GM12878 (cell line): ENCODE results near the gene TCF7L2. TPM values are rescaled to one million over a fixed set of nuclear protein-coding genes. Genes with fewer than 3 reads are reported as not detected.

Experiments
- ATAC-seq: fragments of 200-7000 bp; cut with Tn5 transposase; 3 replicates; pipeline ENCODE4 v1.9.1; 2020; ENCODE audit warnings: mild to moderate bottlenecking, moderate library complexity
- BruUV-seq: library from RNA; stranded (reverse); fragments of 400-500 nt; replicated peaks from 2 replicates; lab custom pipeline; 2021; lab: Mats Ljungman, UMichigan
- CTCF ChIA-PET: fragments of 300-600 bp; sonication (Branson Sonifier 250); formaldehyde crosslinking; extraction: SDS; loops from one replicate; lab custom pipeline; 2021; ENCODE audit warnings: inconsistent platforms; lab: Yijun Ruan, JAX
- POLR2A ChIA-PET: fragments of 350-600 bp; formaldehyde crosslinking; extraction: SDS; loops from one replicate; lab custom pipeline; 2021; ENCODE audit warnings: inconsistent platforms; lab: Charles Lee
- RAD21 ChIA-PET: fragments of 300-600 bp; sonication (Branson Sonifier 250); formaldehyde crosslinking; loops from one replicate; lab custom pipeline; 2023; ENCODE audit warnings: antibody characterized with exemption; ENCODE audit not compliant: unreplicated experiment; lab: Charles Lee
- SMC1A ChIA-PET: fragments of 300-600 bp; sonication (Branson Sonifier 250); formaldehyde crosslinking; loops from one replicate; lab custom pipeline; 2023; ENCODE audit not compliant: unreplicated experiment, uncharacterized antibody; lab: Charles Lee
- DNase-seq: peaks from one replicate; pipeline ENCODE4 v3.0.0-alpha.2; 2011; ENCODE audit warnings: low read depth, low spot score
- FAIRE-seq: peaks from 3 replicates; lab custom pipeline; 2011; peaks lifted over from hg19 to GRCh38; lab: Jason Lieb, UNC
- H2AFZ ChIP-seq: 2 replicates; pipeline ENCODE4 v1.6.0; 2011; ENCODE audit warnings: low read depth, low read length, control low read depth; ENCODE audit not compliant: control insufficient read depth
- H3K27ac ChIP-seq: 2 replicates; pipeline ENCODE4 v1.5.1; 2011; ENCODE audit warnings: control low read depth; ENCODE audit not compliant: control insufficient read depth, insufficient read depth
- H3K27me3 ChIP-seq, 2 experiments: replicated peaks in 1 of 2; 2 replicates each; pipeline versions ENCODE4 v1.6.0 to v1.6.1; 2011; ENCODE audit warnings: low read length in 1 of 2; ENCODE audit not compliant: control insufficient read depth in 2 of 2, insufficient read depth in 2 of 2
- H3K36me3 ChIP-seq, 2 experiments: 2 replicates each; pipeline ENCODE4 v1.5.1; 2011; ENCODE audit warnings: low read length in 1 of 2; ENCODE audit not compliant: control insufficient read depth in 2 of 2, insufficient read depth in 2 of 2
- H3K4me1 ChIP-seq: 2 replicates; pipeline ENCODE4 v1.6.1; 2011; ENCODE audit warnings: mild to moderate bottlenecking, low read length, moderate library complexity, mixed read lengths; ENCODE audit not compliant: control insufficient read depth, insufficient read depth
- H3K4me2 ChIP-seq: 2 replicates; pipeline ENCODE4 v1.6.0; 2011; ENCODE audit warnings: control low read depth; ENCODE audit not compliant: control insufficient read depth, insufficient read depth
- H3K4me3 ChIP-seq: fragments of 200-600 bp; sonication (generic); 2 replicates; pipeline ENCODE4 v1.5.1; 2016
- H3K79me2 ChIP-seq: 2 replicates; pipeline ENCODE4 v1.6.0; 2011; ENCODE audit warnings: low read length; ENCODE audit not compliant: control insufficient read depth, insufficient read depth
- H3K9ac ChIP-seq: 2 replicates; pipeline ENCODE4 v1.8.0; 2011; ENCODE audit warnings: low read length, control low read depth, mixed read lengths; ENCODE audit not compliant: control insufficient read depth, insufficient read depth
- H3K9me3 ChIP-seq: replicated peaks from 3 replicates; pipeline ENCODE4 v1.5.1; 2011; ENCODE audit warnings: mild to moderate bottlenecking, low read length; ENCODE audit not compliant: control insufficient read depth, insufficient read depth
- H4K20me1 ChIP-seq: 2 replicates; pipeline ENCODE4 v1.6.0; 2011; ENCODE audit not compliant: control insufficient read depth, insufficient read depth
- CEBPZ ChIP-seq: fragments of 150-350 bp; IDR thresholded peaks from 2 replicates; pipeline ENCODE4 v1.6.1; 2016; ENCODE audit warnings: low read depth, low read length
- CHD4 ChIP-seq: fragments of 200-600 bp; sonication (generic); IDR thresholded peaks from 2 replicates; pipeline ENCODE4 v1.6.1; 2016; ENCODE audit warnings: mild to moderate bottlenecking
- FOS ChIP-seq: IDR thresholded peaks from 3 replicates; pipeline ENCODE4 v1.6.1; 2011; ENCODE audit warnings: borderline replicate concordance; ENCODE audit not compliant: insufficient read length; ENCODE audit errors: extremely low read depth
- MYC ChIP-seq: IDR thresholded peaks from 2 replicates; pipeline ENCODE4 v1.6.1; 2011; ENCODE audit warnings: mild to moderate bottlenecking, low read length, moderate library complexity, inconsistent platforms; ENCODE audit not compliant: insufficient read depth, insufficient replicate concordance, insufficient read length, severe bottlenecking
- PML ChIP-seq: IDR thresholded peaks from 2 replicates; pipeline ENCODE4 v1.6.1; 2012; ENCODE audit warnings: low read length, inconsistent platforms
- SIN3A ChIP-seq: IDR thresholded peaks from 2 replicates; pipeline ENCODE4 v1.6.1; 2012; ENCODE audit warnings: low read depth, low read length, improper control_type of control experiment
- TCF3 ChIP-seq: IDR thresholded peaks from 2 replicates; pipeline ENCODE4 v1.6.1; 2012; ENCODE audit warnings: low read depth, mild to moderate bottlenecking, low read length, borderline replicate concordance; ENCODE audit not compliant: insufficient read depth
- YY1 ChIP-seq: IDR thresholded peaks from 2 replicates; pipeline ENCODE4 v1.6.1; 2011; ENCODE audit warnings: low read depth, mild to moderate bottlenecking, low read length
- ZNF592 ChIP-seq: fragments of 450-650 bp; IDR thresholded peaks from 2 replicates; pipeline ENCODE4 v1.6.1; 2017; ENCODE audit warnings: mild to moderate bottlenecking, moderate library complexity
- WGBS: methylation state at CpG from one replicate; pipeline ENCODE4 v1.1.6; 2016; ENCODE audit warnings: low lambda C conversion rate; ENCODE audit not compliant: insufficient replicate concordance, insufficient coverage; ENCODE audit errors: missing lambda C conversion rate; 5-methylcytosine and 5-hydroxymethylcytosine counted together
- in situ Hi-C: fragments of 300-500 bp; cut with MboI; formaldehyde crosslinking; loops from 9 replicates; pipeline ENCODE4 v1.14.3; 2018; ENCODE audit warnings: mixed read lengths
- intact Hi-C: fragments of 100-400 bp; cut with micrococcal nuclease; formaldehyde crosslinking; loops from one replicate; pipeline ENCODE4 v1.14.2; 2022; ENCODE audit not compliant: unreplicated experiment
- polyA plus RNA-seq, 11 experiments: library from polyadenylated mRNA; depleted of rRNA in 4 of 11; unstranded in 6 of 11; stranded (reverse) in 5 of 11; fragments of >200 nt; fragmentation: Nextera tagmentation in 4 of 11; fragmentation: Illumina TruSeq in 1 of 11; extraction: Ambion mirVana in 4 of 11; extraction: Trizol in 1 of 11; gene quantifications; 1 replicate in 1 of 11; 2 replicates in 10 of 11; pipeline versions ENCODE4 v1.2.1 to v1.2.3, GENCODE V29; 2011 to 2016; ENCODE audit warnings: inconsistent platforms in 2 of 11, missing spikeins in 2 of 11, low read depth in 1 of 11
- total RNA-seq, 4 experiments: library from RNA; depleted of rRNA in 3 of 4; stranded (reverse); fragments of >200 nt in 3 of 4; fragmentation: Illumina TruSeq in 1 of 4; extraction: Trizol in 1 of 4; gene quantifications; 2 replicates each; pipeline versions ENCODE4 v1.2.1 to v1.2.3, GENCODE V29; 2013 to 2021
- TF ChIP-seq, protein P1 (sequence below): fragments of 450-650 bp; formaldehyde crosslinking; IDR thresholded peaks from 2 replicates; pipeline ENCODE4 v1.5.0; 2022; ENCODE audit warnings: mild to moderate bottlenecking, missing genetic modification characterization
- TF ChIP-seq, protein P2 (sequence below): IDR thresholded peaks from 2 replicates; pipeline ENCODE4 v1.6.1; 2011; ENCODE audit warnings: low read depth, low read length, improper control_type of control experiment, borderline replicate concordance

TCF7L2 gene
- total and polyA plus RNA-seq, 10 of the 15 experiments (the other 5 are each of a cell fraction or from before 2014, with no cell fraction given) = 0.02 to 1.1 (median 0.35) TPM; not detected in 4

DNA sequence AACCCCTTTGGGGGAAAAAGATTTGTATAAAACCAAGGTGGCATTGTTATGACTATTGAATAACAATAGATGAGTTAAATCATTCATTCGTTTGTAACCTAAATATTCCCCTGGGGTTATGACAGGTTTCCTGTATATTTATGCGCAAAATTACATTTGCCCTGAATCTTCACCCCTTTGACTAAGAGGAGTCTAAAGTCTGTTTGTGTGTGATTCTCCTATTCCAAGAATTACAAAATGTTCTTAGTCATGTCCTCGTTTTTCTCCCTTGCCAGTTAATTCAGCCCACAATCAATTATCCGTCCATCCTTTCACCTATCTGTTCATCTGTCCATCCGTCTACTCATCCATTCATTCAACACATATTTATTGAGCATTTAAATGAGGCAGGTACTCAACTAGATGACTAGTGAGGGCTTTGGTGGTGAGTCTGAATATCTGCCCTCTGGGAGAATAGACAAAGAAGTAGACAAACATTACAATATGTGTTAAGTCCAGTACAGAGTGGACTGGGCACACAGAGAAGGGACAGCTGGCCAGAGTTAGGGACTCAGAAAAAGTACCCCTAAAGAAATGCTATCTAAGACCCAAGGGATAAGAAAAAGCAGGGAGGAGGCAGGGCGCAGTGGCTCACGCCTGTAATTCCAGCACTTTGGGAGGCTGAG lies 35.6 kb upstream of the TCF7L2 start:
- no peak overlapping the region for H3K9ac ChIP-seq
- H3K27me3 ChIP-seq = no peaks in the 10 kb centered on the region; a peak in 1 of 4 replicates
- FAIRE-seq (no peak), ATAC-seq (no peak), DNase-seq (no peak)
- H3K4me2 ChIP-seq = no peak overlapping the region
- CTCF ChIA-PET = no interaction called here
- no peaks in the 10 kb centered on the region for H3K4me1 ChIP-seq
- no peaks in the 10 kb centered on the region for H3K79me2 ChIP-seq
- no TSS peak for BruUV-seq
- intact Hi-C loops = no loop called here
- H3K9me3 ChIP-seq = no peaks in the 10 kb centered on the region
- SMC1A ChIA-PET = no interaction called here
- no peak overlapping the region for H3K4me3 ChIP-seq
- RAD21 ChIA-PET = no interaction called here
- POLR2A ChIA-PET = no interaction called here
- no peaks in the 10 kb centered on the region for H3K36me3 ChIP-seq
- 53% methylated on average over 7 of the region's 7 CpGs for whole genome bisulfite sequencing
- no peak overlapping the region for H2AFZ ChIP-seq
- no peaks in the 10 kb centered on the region for H4K20me1 ChIP-seq
- in situ Hi-C loops = no loop called here
- H3K27ac ChIP-seq = no peak overlapping the region
- TF ChIP-seq PML (no peak), FOS (no peak), TCF3 (no peak), MYC (no peak), YY1 (no peak), CEBPZ (no peak), SIN3A (no peak), ZNF592 (no peak), CHD4 (no peak)
- TF ChIP-seq, protein P1, sequence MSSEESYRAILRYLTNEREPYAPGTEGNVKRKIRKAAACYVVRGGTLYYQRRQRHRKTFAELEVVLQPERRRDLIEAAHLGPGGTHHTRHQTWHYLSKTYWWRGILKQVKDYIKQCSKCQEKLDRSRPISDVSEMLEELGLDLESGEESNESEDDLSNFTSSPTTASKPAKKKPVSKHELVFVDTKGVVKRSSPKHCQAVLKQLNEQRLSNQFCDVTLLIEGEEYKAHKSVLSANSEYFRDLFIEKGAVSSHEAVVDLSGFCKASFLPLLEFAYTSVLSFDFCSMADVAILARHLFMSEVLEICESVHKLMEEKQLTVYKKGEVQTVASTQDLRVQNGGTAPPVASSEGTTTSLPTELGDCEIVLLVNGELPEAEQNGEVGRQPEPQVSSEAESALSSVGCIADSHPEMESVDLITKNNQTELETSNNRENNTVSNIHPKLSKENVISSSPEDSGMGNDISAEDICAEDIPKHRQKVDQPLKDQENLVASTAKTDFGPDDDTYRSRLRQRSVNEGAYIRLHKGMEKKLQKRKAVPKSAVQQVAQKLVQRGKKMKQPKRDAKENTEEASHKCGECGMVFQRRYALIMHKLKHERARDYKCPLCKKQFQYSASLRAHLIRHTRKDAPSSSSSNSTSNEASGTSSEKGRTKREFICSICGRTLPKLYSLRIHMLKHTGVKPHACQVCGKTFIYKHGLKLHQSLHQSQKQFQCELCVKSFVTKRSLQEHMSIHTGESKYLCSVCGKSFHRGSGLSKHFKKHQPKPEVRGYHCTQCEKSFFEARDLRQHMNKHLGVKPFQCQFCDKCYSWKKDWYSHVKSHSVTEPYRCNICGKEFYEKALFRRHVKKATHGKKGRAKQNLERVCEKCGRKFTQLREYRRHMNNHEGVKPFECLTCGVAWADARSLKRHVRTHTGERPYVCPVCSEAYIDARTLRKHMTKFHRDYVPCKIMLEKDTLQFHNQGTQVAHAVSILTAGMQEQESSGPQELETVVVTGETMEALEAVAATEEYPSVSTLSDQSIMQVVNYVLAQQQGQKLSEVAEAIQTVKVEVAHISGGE (CRISPR knock-in tag) = no peak
- TF ChIP-seq, protein P2, sequence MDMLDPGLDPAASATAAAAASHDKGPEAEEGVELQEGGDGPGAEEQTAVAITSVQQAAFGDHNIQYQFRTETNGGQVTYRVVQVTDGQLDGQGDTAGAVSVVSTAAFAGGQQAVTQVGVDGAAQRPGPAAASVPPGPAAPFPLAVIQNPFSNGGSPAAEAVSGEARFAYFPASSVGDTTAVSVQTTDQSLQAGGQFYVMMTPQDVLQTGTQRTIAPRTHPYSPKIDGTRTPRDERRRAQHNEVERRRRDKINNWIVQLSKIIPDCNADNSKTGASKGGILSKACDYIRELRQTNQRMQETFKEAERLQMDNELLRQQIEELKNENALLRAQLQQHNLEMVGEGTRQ = no peak
